ENCODE data around the gene ANO1. TPM values are rescaled to one million over a fixed set of nuclear protein-coding genes. Genes with fewer than 3 reads are reported as not detected.

ANO1 gene
- total and polyA plus RNA-seq, 11 donors, result 4.2 to 17.8 (median 9.4) TPM

GRCh38 chr11:70060611-70061293 is 17.4 kb upstream of the ANO1 start:
- H3K36me3 ChIP-seq, result no peaks in the 10 kb centered on the region
- no peak for TF ChIP-seq CTCF (IDR thresholded peaks at IDR 0.05)
- no peak for TF ChIP-seq POLR2A (IDR thresholded peaks at IDR 0.05)
- DNase-seq, result no peak
- no peaks in the 10 kb centered on the region for H3K4me1 ChIP-seq
- no peaks in the 10 kb centered on the region for H3K27me3 ChIP-seq
- no peak overlapping the region for H3K4me3 ChIP-seq
- no peak overlapping the region for H3K27ac ChIP-seq
- 84 to 87% (median 86%) methylated on average over 10 of the region's 10 CpGs for WGBS, 4 donors
- peaks cover 0 to 7% (median under 1%) of the 10 kb centered on the region in 12 donors for H3K9me3 ChIP-seq
- ATAC-seq, result no peak
- intact Hi-C loops (cut with DNase I), result loop anchor here in 1 of 10 donors (10.0 kb wide), 1 partner anchor 64 kb away; no protein-coding TSS in a partner anchor

GRCh38 chr11:70061734-70062133 is 16.4 kb upstream of the ANO1 start:
- Histone ChIP-seq H3K9me3 (no peaks in the 10 kb centered on the region), H3K27me3 (peaks cover 0 to 6% (median 0%) of the 10 kb centered on the region in 9 donors), H3K4me1 (no peaks in the 10 kb centered on the region), H3K36me3 (no peaks in the 10 kb centered on the region), H3K4me3 (no peak overlapping the region), H3K27ac (no peak overlapping the region)
- TF ChIP-seq CTCF (IDR thresholded peaks at IDR 0.05) (no peak), POLR2A (IDR thresholded peaks at IDR 0.05) (no peak)
- 92 to 100% (median 97%) methylated on average over 1 of the region's 1 CpG for WGBS, 4 donors
- DNase-seq (no peak), ATAC-seq (no peak)
- intact Hi-C loops (cut with DNase I), result loop anchor here in 1 of 10 donors (10.0 kb wide), 1 partner anchor 63 kb away; no protein-coding TSS in a partner anchor

GRCh38 chr11:70063121-70063520 is 15.0 kb upstream of the ANO1 start:
- no peak overlapping the region for H3K4me3 ChIP-seq
- WGBS, 4 donors, result 81 to 85% (median 82%) methylated on average over 8 of the region's 8 CpGs
- DNase-seq, result no peak
- intact Hi-C loops (cut with DNase I), result loop anchor here in 1 of 10 donors (10.0 kb wide), 1 partner anchor 62 kb away; no protein-coding TSS in a partner anchor
- no peak for ATAC-seq
- no peaks in the 10 kb centered on the region for H3K9me3 ChIP-seq
- H3K36me3 ChIP-seq, result no peaks in the 10 kb centered on the region
- H3K27me3 ChIP-seq, result peaks cover 0 to 10% (median 0%) of the 10 kb centered on the region in 9 donors
- peaks cover 0 to 8% (median 0%) of the 10 kb centered on the region in 12 donors for H3K4me1 ChIP-seq
- no peak overlapping the region for H3K27ac ChIP-seq
- TF ChIP-seq POLR2A (IDR thresholded peaks at IDR 0.05) (no peak), CTCF (IDR thresholded peaks at IDR 0.05) (no peak)

- no peak overlapping the region for H3K4me3 ChIP-seq
- no peaks in the 10 kb centered on the region for H3K36me3 ChIP-seq
- intact Hi-C loops (cut with DNase I), result loop anchor here in 1 of 10 donors (10.0 kb wide), 1 partner anchor 61 kb away; no protein-coding TSS in a partner anchor
- H3K27me3 ChIP-seq, result peaks cover 0 to 14% (median 0%) of the 10 kb centered on the region in 9 donors
- no peak overlapping the region for H3K27ac ChIP-seq
- 91 to 96% (median 94%) methylated on average over 4 of the region's 4 CpGs for WGBS, 4 donors
- TF ChIP-seq POLR2A (IDR thresholded peaks at IDR 0.05), result no peak
- ATAC-seq (no peak), DNase-seq (no peak)
- peaks cover 0 to 12% (median 0%) of the 10 kb centered on the region in 12 donors for H3K4me1 ChIP-seq
- no peaks in the 10 kb centered on the region for H3K9me3 ChIP-seq
These were observed 14.6 kb upstream of the ANO1 start for GRCh38 chr11:70063555-70063954.
